ENCODE results near the gene VTI1B.

VTI1B gene

GRCh38 chr14:67638642-67639041 lies 35.8 kb downstream of the VTI1B start:
- peaks cover 19% of the 10 kb centered on the region for H3K4me1 ChIP-seq

GRCh38 chr14:67636361-67636919 lies 38.0 kb downstream of the VTI1B start:
- Histone ChIP-seq H3K79me2 (peaks cover 9% of the 10 kb centered on the region), H3K9ac (no peak overlapping the region), H3K4me2 (ENCODE audit: low read length) (peak overlapping the region; percentile 47), H3K36me3 (ENCODE audit: control insufficient read depth, insufficient read depth, low read length) (no peaks in the 10 kb centered on the region), H3K27ac (peak overlapping the region; percentile 83), H3K9me3 (ENCODE audit: control insufficient read depth, low read length) (no peaks in the 10 kb centered on the region), H2AFZ (no peak overlapping the region), H3K4me3 (ENCODE audit: low read depth, low read length) (peak overlapping the region; percentile 24), H3K27me3 (ENCODE audit: control insufficient read depth, insufficient read depth, low read length) (no peaks in the 10 kb centered on the region), H3K4me1 (peaks cover 12% of the 10 kb centered on the region)
- no peak for TF ChIP-seq CTCF (IDR thresholded peaks at IDR 0.05)

More at GRCh38 chr14:67638642-67639041, 35.8 kb downstream of the VTI1B start:
- no peak overlapping the region for H3K4me3 ChIP-seq (ENCODE audit: low read depth, low read length)
- TF ChIP-seq CTCF (IDR thresholded peaks at IDR 0.05) = no peak
- H3K36me3 ChIP-seq (ENCODE audit: control insufficient read depth, insufficient read depth, low read length) = no peaks in the 10 kb centered on the region
- no peaks in the 10 kb centered on the region for H3K27me3 ChIP-seq (ENCODE audit: control insufficient read depth, insufficient read depth, low read length)
- H3K27ac ChIP-seq = peak overlapping the region; percentile 7
- no peak overlapping the region for H2AFZ ChIP-seq
- no peaks in the 10 kb centered on the region for H3K9me3 ChIP-seq (ENCODE audit: control insufficient read depth, low read length)
- peaks cover 4% of the 10 kb centered on the region for H3K79me2 ChIP-seq
- H3K9ac ChIP-seq = no peak overlapping the region
- H3K4me2 ChIP-seq (ENCODE audit: low read length) = peak overlapping the region; percentile 13

GRCh38 chr14:67633451-67634147 lies 40.8 kb downstream of the VTI1B start:
- no peaks in the 10 kb centered on the region for H3K9me3 ChIP-seq (ENCODE audit: control insufficient read depth, low read length)
- H3K36me3 ChIP-seq (ENCODE audit: control insufficient read depth, insufficient read depth, low read length) = no peaks in the 10 kb centered on the region
- no peaks in the 10 kb centered on the region for H3K27me3 ChIP-seq (ENCODE audit: control insufficient read depth, insufficient read depth, low read length)
- H3K79me2 ChIP-seq = peaks cover 9% of the 10 kb centered on the region
- TF ChIP-seq CTCF (IDR thresholded peaks at IDR 0.05) = no peak
- H2AFZ ChIP-seq = no peak overlapping the region
- peaks cover 14% of the 10 kb centered on the region for H3K4me1 ChIP-seq
- no peak overlapping the region for H3K4me3 ChIP-seq (ENCODE audit: low read depth, low read length)
- no peak overlapping the region for H3K9ac ChIP-seq
- H3K27ac ChIP-seq = no peak overlapping the region
- H3K4me2 ChIP-seq (ENCODE audit: low read length) = no peak overlapping the region

GRCh38 chr14:67630938-67631337 lies 43.5 kb downstream of the VTI1B start:
- no peak for TF ChIP-seq CTCF (IDR thresholded peaks at IDR 0.05)
- H3K79me2 ChIP-seq = peaks cover 15% of the 10 kb centered on the region
- H3K27me3 ChIP-seq (ENCODE audit: control insufficient read depth, insufficient read depth, low read length) = no peaks in the 10 kb centered on the region
- peaks cover 4% of the 10 kb centered on the region for H3K4me1 ChIP-seq
- no peak overlapping the region for H3K4me3 ChIP-seq (ENCODE audit: low read depth, low read length)
- no peak overlapping the region for H2AFZ ChIP-seq
- H3K27ac ChIP-seq = no peak overlapping the region
- H3K36me3 ChIP-seq (ENCODE audit: control insufficient read depth, insufficient read depth, low read length) = no peaks in the 10 kb centered on the region
- H3K9me3 ChIP-seq (ENCODE audit: control insufficient read depth, low read length) = no peaks in the 10 kb centered on the region
- no peak overlapping the region for H3K4me2 ChIP-seq (ENCODE audit: low read length)
- H3K9ac ChIP-seq = no peak overlapping the region

GRCh38 chr14:67630186-67630585 lies 44.2 kb downstream of the VTI1B start:
- no peak overlapping the region for H3K9ac ChIP-seq
- H3K27ac ChIP-seq = no peak overlapping the region
- H3K36me3 ChIP-seq (ENCODE audit: control insufficient read depth, insufficient read depth, low read length) = no peaks in the 10 kb centered on the region
- no peaks in the 10 kb centered on the region for H3K9me3 ChIP-seq (ENCODE audit: control insufficient read depth, low read length)
- H3K4me1 ChIP-seq = peaks cover 3% of the 10 kb centered on the region
- H2AFZ ChIP-seq = no peak overlapping the region
- H3K4me3 ChIP-seq (ENCODE audit: low read depth, low read length) = no peak overlapping the region
- no peaks in the 10 kb centered on the region for H3K27me3 ChIP-seq (ENCODE audit: control insufficient read depth, insufficient read depth, low read length)
- no peak for TF ChIP-seq CTCF (IDR thresholded peaks at IDR 0.05)
- no peak overlapping the region for H3K4me2 ChIP-seq (ENCODE audit: low read length)
- peaks cover 13% of the 10 kb centered on the region for H3K79me2 ChIP-seq

Data from parathyroid adenoma (tissue), 2 donors.